ES-I3 (cell line): ENCODE data around the gene GCHFR.

Experiments used
- H3K36me3 ChIP-seq: 2 replicates; pipeline ENCODE4 v1.6.1; 2013; ENCODE audit warnings: mild to moderate bottlenecking, low read length, control low read depth, moderate library complexity; ENCODE audit not compliant: insufficient read depth
- H3K4me1 ChIP-seq: 2 replicates; pipeline ENCODE4 v1.6.1; 2013; ENCODE audit warnings: mild to moderate bottlenecking, control low read depth, low read length; ENCODE audit not compliant: insufficient read depth
- H3K9ac ChIP-seq: 2 replicates; pipeline ENCODE4 v1.6.1; 2013; ENCODE audit warnings: low read depth, mild to moderate bottlenecking, low read length, moderate library complexity
- H3K9me3 ChIP-seq: 2 replicates; pipeline ENCODE4 v1.6.1; 2013; ENCODE audit warnings: mild to moderate bottlenecking, low read length, moderate library complexity; ENCODE audit not compliant: control insufficient read depth, insufficient read depth

GCHFR gene

DNA sequence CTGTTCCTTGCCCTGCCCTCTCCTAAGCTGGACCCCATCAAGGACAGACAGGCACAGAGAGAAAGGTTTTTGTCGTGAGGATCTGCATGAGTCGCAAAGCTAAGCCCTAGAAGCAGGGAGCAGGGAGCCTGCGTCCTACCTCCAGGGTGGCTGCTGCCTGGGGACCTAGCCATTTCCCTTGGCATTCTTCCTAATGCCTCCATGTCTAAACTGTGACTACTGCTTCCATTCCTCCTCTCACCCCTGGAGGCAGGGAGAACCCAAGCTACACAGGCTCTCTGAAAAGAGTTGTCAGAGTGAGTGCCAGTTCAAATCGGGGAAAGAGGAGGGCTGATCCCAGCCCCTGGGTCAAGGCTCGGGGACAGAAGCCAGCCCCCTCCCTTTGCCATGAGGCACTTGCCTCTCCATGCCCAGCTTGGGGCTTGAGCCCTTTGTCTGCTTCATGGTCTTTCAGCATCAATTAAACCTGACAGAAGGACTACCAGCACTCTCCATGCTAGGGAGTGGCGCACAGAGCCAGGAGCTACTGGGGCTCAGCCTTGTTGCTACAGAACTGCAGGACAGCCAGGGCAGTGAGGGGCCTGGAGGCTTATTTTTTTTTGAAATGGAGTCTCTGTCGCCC, 2.4 kb downstream of the GCHFR start:
- H3K4me1 ChIP-seq: peaks cover 43% of the 10 kb centered on the region
- H3K9ac ChIP-seq: no peak overlapping the region
- no peaks in the 10 kb centered on the region for H3K36me3 ChIP-seq
- H3K9me3 ChIP-seq: no peaks in the 10 kb centered on the region

DNA sequence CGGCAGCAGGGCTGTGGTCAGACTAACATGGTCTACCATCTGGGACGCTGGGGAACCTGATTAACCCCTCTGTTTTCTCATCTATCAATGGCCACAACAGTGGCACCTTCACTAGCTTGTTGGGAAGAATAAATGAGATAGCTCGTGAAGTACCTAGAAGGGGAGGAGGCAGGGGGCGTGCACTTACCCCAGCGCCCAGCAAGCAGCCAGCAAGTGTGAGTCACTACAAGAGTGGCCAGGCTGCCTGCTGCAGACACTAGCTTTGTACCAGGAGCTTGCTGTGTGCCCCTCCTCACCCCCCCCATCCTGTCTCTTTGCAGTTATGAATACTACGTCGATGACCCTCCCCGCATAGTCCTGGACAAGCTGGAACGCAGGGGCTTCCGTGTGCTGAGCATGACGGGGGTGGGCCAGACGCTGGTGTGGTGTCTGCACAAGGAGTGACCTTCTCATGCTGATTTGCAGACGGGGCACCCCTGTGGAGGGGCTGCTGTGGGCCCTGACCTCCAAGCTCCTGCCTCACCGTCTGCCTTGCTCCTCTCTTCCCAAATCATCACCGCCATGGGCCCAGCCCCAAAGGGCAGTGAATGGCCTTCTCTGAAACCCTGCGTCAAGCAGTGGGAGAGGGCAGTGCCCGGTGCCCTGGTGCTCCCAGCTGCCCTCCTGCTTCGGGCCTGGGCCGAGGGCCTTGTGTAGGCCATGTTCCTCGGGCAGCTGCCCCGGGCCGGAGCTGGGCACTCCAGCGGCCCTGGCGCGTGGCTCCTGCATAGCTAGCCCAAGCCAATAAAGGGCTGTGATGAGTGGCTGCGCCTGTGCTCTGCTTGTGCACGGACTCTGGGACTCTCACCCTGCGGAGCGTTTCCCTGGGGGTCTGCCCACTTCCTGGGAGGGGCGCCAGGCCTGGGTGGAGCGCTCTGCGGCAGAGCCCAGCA, 3.3 kb downstream of the GCHFR start:
- Histone ChIP-seq H3K9ac (no peak overlapping the region), H3K9me3 (no peaks in the 10 kb centered on the region), H3K36me3 (no peaks in the 10 kb centered on the region), H3K4me1 (peaks cover 43% of the 10 kb centered on the region)

DNA sequence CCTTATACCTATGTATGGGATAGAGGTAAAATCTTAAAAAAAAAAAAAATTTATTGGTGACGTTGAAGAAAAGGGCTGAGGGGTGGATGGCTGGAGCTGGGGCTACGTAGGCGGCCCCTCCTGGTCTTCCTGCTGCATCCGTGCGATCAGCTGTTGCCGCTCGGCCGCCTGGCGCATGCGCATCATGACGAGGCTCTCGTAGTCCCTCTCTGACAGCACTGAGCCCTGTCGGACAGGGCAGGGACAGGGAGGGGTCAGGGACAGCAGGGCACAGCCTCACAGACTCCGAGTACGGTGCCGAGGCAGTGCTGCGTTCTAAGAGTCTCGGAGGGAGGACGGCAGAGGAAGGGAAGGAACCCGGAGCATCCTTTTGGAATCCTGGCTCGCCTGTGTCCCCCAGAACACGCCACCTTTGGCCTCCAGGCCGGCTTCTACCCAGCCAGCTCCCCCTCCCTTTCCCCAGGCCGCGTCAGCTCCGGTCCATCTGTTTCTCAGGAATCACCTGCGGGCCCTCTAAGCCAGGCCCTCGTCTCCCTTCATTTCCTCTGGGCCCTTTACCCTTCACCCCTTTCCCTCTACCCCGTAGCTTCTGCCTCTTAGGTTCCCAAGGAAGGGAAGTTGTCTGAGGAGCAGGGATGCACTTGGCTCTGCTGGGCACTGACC, 4.1 kb downstream of the GCHFR start:
- H3K4me1 ChIP-seq: peaks cover 43% of the 10 kb centered on the region
- H3K9ac ChIP-seq: no peak overlapping the region

DNA sequence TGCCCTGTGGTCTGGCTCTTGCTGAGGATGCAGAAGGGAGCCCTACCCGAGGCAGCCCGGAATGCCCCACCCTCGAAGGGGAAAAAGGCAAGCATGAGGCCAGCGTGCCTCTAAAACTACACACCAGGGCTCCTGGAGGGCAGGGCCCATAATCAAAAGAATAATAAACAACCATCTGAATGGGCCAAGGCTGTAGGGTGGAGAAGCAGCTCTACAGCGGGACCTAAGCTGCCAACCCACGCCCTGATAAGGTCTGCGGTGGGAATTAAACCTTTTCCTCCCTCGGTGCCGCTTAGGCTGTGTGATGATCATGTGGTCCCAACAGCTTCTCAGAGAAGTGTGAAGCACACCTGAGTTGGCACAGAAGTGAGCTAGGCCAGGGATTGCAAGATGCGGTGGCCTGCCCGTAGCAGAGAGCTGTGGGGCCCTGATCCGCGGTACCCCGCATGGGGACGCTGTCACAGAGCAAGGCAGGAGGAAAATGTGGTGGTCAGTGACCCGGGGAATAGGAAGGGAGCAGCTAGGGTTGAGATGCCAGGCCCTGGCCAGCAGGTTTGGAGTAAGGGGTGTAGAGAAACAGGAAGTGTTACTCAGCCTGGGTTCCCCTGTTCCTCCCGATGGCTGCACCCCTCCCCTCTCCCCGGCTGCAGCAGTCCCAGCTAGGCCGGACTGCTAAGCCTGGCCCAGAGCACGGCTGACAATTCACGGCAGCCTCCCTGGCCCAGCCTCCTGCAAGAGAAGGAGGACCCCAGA, 4.8 kb downstream of the GCHFR start:
- H3K9me3 ChIP-seq: no peaks in the 10 kb centered on the region
- peaks cover 43% of the 10 kb centered on the region for H3K4me1 ChIP-seq
- no peaks in the 10 kb centered on the region for H3K36me3 ChIP-seq
- no peak overlapping the region for H3K9ac ChIP-seq

More for the DNA sequence above, 4.1 kb downstream of the GCHFR start:
- no peaks in the 10 kb centered on the region for H3K9me3 ChIP-seq
- no peaks in the 10 kb centered on the region for H3K36me3 ChIP-seq

DNA sequence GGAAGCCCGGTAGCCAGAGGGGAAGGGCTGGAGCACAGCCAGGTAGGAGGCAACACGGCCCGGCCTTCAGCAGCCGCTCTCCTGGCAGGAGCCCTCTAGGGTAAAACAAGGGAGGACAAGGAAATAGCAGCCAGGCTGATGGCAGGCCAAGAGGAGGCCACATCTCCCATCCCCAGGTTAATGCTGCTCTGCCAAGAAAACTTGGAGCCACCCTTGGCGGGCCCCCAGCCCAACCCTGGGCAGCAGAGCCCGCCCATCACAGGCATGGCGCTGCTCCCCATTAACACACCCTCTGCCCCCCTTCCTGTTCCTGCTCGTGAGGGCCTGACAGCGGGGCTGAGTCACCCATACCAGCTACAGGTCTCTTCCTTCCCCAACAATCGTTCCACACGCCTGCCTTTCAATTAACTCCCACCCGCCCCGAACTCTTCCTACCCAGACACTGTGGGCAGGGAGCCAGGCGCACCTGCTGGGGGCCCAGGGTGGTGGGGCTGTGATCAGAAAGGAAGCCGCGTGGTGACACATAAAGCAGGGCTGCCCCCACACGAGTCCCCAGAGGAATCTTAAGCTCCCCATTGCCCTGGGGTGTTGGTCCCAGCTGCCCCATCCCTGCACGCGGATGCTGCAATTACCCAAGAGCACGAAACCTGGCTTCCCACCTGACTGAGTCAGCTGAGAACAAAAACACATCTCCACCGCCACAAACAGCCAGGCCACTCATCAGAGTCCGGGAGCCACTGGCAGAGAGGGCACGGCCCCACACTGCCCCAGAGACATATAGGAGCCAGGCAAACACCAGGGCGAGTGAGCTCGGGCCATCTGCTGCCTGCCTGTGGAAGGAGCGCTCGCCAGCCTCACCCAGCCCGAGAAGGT, 5.6 kb downstream of the GCHFR start, which contains the start of gene C15orf62:
Gene C15orf62, plus strand, starts transcription at position 707 of the 873 bp plus-strand sequence. CDS start 516 bp downstream, outside the sequence.
- H3K4me1 ChIP-seq: peaks cover 43% of the 10 kb centered on the region
- no peak within 1 kb of the TSS for H3K9ac ChIP-seq
- no peaks in the 10 kb centered on the region for H3K36me3 ChIP-seq
- H3K9me3 ChIP-seq: no peaks in the 10 kb centered on the region

DNA sequence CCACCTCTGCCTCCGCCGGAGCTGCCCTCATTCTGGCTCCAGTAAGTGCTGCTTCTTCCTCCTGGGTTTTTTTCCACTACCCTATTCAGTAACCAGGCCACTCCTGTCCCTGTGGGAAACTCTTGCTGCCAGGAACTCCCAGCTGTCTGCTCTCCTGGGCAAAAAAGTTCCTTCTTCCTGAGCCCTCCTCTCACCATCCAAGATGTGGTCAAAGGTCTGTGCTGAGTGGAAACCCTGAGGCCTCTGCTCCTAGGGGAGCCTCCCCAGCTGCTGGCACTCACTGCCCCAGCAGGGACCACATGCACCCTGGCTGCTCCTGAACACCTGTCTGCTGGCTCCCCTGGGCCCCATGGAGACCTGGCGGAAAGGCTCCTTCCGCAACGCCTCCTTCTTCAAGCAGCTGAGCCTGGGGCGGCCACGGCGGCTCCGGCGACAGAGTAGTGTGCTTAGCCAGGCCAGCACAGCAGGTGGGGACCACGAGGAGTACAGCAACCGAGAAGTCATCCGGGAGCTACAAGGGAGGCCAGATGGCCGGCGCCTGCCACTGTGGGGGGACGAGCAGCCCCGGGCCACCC, 6.4 kb downstream of the GCHFR start:
- H3K9me3 ChIP-seq: no peaks in the 10 kb centered on the region
- peaks cover 37% of the 10 kb centered on the region for H3K4me1 ChIP-seq
- H3K36me3 ChIP-seq: no peaks in the 10 kb centered on the region

DNA sequence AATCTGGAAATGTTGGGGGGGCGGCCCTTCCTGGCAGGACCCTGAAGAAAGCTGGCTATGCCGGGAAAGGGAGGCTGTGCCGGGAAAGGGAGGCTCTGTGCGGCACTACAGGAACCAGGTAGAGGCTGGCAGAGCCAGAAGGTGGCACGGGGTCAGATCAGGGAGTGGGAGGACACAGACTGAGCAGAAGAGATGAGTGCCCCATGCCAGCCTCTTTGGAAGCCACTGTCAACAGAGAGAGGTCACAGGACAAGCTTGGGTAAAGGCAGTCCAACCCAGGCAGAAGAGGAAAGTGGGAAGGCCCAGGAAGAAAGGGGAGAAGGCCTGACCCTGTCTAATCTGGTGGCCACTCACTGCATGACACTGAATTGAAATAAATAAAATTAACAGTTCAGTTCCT, 7.4 kb downstream of the GCHFR start:
- H3K4me1 ChIP-seq: peaks cover 29% of the 10 kb centered on the region
- no peaks in the 10 kb centered on the region for H3K36me3 ChIP-seq
- no peak overlapping the region for H3K9ac ChIP-seq
- H3K9me3 ChIP-seq: no peaks in the 10 kb centered on the region

More for the DNA sequence above, 6.4 kb downstream of the GCHFR start:
- H3K9ac ChIP-seq: no peak overlapping the region

DNA sequence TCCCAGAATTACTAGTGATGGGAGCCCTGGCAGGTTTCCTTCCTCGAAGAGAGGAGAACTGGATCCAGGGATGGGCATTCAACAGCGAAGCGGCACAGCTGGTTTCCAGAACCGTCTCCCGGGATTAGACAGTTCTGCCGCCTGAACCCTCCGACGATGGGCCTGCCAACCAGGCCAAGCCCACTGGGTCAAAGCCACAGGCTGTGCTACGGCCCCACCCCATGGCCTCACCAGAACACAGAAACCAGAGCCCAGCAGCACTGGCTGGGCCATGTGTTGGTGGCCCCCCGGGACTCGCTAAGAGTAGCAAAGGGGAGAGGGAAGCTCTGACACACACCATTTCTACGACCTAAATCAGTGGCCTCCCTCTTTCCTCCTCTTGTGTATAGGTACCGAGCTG, 8.1 kb downstream of the GCHFR start:
- no peak overlapping the region for H3K9ac ChIP-seq
- H3K36me3 ChIP-seq: no peaks in the 10 kb centered on the region
- H3K9me3 ChIP-seq: no peaks in the 10 kb centered on the region
- peaks cover 22% of the 10 kb centered on the region; the same call in 1 of the 2 replicates for H3K4me1 ChIP-seq

DNA sequence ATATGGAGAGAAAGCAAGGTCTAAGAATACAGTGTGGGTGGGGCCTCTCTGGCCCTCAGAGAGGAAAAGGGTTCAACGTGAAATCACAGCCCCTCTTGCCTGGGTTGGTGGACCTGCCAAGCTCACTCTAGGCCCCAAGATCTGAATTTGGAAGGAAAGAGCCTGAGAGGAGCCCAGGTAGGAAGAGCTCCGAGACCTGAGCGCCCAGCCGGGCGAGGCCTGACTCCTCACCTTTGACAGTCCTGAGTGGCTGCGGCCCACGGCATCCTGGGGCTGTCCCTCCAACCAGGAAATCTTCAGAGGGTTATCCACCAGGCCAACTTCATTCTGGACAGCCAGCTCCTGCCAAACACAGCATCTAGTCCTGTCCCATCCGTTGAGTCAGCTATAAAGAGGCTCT, 9.6 kb downstream of the GCHFR start:
- Histone ChIP-seq H3K9me3 (no peaks in the 10 kb centered on the region), H3K4me1 (peaks cover 11% of the 10 kb centered on the region; the same call in 1 of the 2 replicates), H3K36me3 (peaks cover 2% of the 10 kb centered on the region; the same call in 1 of the 2 replicates), H3K9ac (no peak overlapping the region)

DNA sequence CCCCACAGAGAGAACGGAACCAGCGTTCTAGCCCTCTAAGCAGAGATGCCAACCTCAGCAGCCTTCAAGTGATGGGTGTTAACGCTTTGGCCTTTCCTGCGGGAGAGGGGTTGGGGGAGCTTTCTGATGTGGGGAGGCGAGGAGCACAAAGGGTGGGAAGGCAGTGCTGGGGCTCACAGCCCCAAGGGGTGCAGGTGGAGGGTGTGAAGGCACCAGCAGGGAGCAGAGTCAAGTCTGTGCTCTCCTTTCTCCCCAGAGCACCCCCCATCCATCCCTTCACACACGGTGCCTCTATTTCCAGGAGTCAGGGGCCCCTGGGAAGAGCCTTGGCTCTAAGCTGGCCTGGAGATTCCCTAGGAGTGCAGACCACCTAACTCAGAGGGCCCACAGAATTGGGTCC, 10.0 kb downstream of the GCHFR start:
- Histone ChIP-seq H3K9ac (no peak overlapping the region), H3K36me3 (peaks cover 4% of the 10 kb centered on the region; the same call in 1 of the 2 replicates), H3K9me3 (no peaks in the 10 kb centered on the region), H3K4me1 (peaks cover 11% of the 10 kb centered on the region; the same call in 1 of the 2 replicates)

DNA sequence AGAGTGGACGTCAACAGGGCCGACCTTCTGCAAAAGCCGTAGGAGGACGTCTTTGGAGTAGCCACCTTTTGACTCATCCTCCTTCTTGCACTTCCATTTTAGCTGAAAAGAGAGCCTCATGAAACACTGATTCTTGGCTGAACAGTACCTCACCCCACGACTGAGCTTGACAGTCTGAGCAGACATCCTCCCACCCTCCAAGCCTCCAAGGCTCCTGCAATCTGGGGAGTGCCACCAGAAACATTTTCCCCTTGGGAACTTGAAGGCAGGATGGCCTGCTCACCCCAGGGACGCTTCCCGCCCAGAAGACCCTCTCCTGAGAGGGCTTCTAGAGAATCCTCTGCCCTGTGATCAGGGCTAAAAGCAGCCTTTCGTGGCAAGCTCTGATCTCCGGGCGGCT, 11.1 kb downstream of the GCHFR start:
- Histone ChIP-seq H3K9ac (no peak overlapping the region), H3K4me1 (peaks cover 4% of the 10 kb centered on the region; the same call in 1 of the 2 replicates), H3K9me3 (no peaks in the 10 kb centered on the region), H3K36me3 (peaks cover 4% of the 10 kb centered on the region; the same call in 1 of the 2 replicates)

DNA sequence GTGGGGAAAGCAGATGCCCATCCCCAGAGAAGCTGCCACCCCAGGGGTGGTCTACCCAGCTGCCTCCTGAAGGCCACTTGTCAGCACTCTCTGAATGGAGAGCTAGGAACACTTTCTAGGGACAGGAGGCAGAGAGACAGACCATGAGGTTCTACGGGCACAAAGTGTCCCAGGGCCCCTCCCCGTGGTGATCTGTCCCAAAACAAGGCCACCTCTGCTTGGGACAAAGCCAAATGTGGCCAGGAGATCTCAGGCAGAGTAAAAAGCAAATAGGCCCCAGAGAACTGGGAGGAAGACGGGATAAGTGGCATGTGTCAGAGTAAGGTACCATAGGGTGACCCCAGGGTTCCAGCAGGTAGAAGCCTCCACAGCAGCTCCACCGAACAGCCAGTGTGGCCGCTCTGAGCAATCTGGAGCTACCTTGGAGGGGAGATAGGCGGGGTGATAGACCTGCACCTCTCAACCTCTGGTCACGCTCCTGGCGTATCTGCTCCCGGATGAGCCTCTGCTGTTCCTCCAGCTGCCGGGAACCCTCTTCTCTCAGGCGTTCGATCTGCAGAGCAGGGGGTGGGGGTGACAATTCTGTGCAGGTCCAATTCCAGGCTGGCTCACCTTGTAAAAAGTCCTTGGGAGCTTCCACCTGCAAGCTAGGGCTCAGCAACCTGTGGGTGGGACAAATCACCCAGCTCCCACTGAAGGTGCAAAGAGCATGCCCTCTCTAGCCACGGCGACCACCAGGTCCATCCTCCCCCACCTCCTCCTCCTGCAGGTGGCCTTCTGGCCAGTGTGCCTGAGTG, 12.1 kb downstream of the GCHFR start:
- no peak overlapping the region for H3K9ac ChIP-seq
- H3K4me1 ChIP-seq: no peaks in the 10 kb centered on the region
- H3K36me3 ChIP-seq: peaks cover 4% of the 10 kb centered on the region; the same call in 1 of the 2 replicates
- no peaks in the 10 kb centered on the region for H3K9me3 ChIP-seq
